GM12864 (cell line): Measurements from ENCODE around the gene TRIAP1.

Experiments
- DNase-seq: peaks from one replicate; pipeline ENCODE4 v3.0.0-alpha.2; 2011; ENCODE audit warnings: low read depth
- H3K4me3 ChIP-seq: 2 replicates; pipeline ENCODE4 v1.5.1; 2011; ENCODE audit warnings: mild to moderate bottlenecking, low read depth, low read length, control low read depth
- TF ChIP-seq, protein P1 (sequence below): IDR thresholded peaks from 2 replicates; pipeline ENCODE4 v1.5.1; 2011; ENCODE audit warnings: low read depth, mild to moderate bottlenecking, moderate library complexity, low read length, control low read depth, inconsistent platforms; ENCODE audit errors: missing control alignments

TRIAP1 gene

DNA sequence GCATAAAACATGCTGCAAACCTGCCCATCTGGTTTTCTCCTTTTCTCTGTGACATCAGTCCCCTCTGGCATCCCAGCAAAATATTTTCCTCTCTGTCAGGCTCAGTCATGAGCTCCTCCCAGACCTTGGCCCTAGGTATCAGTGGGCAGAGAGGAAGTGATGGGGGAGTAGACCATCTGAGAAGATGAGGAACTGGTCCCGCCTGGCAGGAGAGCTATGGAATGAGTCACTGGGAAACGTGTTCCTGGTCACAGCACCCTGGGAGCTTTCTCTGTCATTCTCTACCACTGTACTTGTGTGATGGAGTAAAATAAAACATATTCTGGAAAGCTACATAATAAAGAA, 28.4 kb upstream of the TRIAP1 start:
- TF ChIP-seq, protein P1, sequence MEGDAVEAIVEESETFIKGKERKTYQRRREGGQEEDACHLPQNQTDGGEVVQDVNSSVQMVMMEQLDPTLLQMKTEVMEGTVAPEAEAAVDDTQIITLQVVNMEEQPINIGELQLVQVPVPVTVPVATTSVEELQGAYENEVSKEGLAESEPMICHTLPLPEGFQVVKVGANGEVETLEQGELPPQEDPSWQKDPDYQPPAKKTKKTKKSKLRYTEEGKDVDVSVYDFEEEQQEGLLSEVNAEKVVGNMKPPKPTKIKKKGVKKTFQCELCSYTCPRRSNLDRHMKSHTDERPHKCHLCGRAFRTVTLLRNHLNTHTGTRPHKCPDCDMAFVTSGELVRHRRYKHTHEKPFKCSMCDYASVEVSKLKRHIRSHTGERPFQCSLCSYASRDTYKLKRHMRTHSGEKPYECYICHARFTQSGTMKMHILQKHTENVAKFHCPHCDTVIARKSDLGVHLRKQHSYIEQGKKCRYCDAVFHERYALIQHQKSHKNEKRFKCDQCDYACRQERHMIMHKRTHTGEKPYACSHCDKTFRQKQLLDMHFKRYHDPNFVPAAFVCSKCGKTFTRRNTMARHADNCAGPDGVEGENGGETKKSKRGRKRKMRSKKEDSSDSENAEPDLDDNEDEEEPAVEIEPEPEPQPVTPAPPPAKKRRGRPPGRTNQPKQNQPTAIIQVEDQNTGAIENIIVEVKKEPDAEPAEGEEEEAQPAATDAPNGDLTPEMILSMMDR = no peak
- no peak for DNase-seq
- H3K4me3 ChIP-seq = no peak overlapping the region

DNA sequence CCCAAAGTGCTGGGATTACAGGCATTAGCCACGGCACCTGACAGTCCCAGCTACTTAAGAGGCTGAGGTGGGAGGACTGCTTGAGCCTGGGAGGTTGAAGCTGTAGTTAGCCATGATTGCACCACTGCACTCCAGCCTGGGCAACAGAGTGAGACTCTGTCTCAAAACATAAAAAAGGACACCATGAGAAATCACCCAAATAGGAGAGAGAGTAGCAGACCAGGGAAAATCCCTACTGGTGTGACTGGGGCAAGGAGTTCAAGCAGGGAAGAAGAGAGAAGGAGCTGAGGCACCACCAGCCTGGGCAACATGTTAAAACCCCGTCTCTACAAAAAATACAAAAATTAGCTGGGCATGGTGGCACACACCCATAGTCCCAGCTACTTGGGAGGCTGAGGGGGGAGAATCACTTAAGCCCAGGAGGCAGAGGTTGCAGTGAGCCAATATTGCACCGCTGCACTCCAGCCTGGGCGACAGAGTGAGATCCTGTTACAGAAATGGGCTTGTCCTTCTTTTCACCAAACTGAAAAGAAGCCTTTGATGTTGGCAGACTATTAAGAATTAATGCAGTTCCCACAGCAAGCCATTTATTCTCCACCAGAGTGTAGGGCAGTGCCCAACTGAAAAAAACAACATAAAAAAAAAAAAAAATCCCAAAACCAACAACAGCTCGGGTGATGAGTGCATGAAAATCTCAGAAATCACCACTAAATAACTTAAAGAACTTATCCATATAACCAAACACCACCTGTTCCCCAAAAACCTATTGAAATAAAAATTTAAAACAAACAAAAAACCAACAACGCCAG, 27.8 kb upstream of the TRIAP1 start:
- DNase-seq = no peak
- TF ChIP-seq, protein P1 = no peak

DNA sequence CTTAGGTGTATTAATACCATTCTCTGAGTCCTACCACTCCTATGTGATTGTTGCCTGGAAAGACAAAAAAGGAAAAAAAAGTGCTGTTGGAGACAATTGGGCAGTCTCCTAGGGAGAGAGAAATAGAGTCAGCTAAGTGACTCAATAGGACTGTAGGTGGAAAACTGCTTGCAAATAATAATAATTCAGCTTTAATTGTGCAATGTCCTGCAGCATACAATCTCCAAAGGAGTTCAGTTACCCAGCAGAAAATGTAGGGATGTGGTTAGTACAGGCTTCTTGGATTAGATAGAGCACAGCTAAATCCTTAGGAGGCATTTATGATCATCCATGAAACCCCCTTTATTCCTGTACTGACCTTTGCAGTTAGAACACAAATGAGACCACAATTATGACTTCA, 26.3 kb upstream of the TRIAP1 start:
- no peak overlapping the region for H3K4me3 ChIP-seq
- DNase-seq = no peak
- TF ChIP-seq, protein P1 = no peak

More for the DNA sequence above, 27.8 kb upstream of the TRIAP1 start:
- H3K4me3 ChIP-seq = no peak overlapping the region

DNA sequence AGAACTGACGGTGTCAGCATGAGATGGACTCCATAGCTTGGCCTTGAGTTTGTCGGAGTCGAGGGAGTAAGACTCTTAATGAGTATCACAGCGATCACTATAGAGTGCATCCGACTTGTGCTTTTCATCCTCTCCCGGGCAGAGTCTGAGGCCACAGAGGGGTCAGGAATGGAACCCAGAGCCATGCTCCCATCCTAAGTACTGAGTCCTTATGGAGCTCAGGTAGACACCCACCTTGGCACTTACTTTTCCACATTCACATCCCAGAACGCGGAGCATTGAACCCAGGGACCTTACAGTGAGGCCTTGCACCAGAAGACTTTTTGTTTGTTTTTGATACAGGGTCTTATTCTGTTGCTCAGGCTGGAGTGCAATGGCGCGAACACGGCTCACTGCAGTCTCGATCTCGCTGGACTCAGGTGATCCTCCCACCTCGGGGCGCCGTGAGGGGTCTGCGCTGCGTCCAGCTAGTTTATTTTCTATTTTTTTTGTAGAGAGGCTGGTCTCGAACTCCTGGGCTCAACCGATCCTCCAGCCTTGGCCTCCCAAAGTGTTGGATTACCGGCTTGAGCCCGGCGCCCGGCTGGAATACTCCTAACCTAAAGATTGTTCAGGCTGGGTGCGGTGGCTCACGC, 24.1 kb upstream of the TRIAP1 start:
- TF ChIP-seq, protein P1 = no peak
- no peak for DNase-seq
- peak overlapping the region; percentile 97 for H3K4me3 ChIP-seq

DNA sequence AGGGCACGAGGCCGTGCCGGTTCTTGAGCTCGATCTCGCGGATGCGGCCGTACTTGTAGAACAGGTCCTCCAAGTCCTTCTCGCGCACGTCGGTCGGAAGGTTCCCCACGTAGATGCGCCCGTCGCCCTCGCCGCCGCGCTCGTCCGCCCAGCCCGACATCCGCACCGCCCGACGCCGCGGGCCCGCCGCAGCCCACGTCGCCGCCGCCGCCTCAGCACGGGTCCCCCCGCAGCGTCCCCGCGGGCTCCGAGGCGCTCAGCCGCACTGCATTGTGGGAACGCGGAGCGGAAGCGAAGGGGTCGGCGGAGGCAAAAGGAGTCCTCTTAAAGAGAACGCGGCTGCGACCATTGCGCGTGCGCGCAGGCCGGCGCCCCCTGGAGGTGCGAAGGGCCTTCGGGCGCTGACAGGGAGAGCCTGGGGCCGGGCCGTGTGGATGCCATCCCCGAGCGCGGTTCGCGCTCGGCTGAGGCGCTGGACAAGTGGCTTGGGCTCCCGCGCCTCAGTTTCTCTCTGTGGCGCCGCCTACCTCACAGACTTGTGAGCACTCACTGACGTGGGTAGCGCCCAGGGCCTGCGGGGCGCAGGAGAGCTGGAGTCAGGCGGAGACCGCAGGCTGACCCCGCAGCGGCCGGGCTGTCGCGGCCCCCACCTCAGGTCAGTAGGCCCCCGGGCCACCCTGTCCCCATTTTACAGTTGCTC, 23.4 kb upstream of the TRIAP1 start, which contains the start of gene SRSF9:
TSS of gene SRSF9 (minus strand) at position 299 of the 700 bp plus-strand sequence. CDS start at position 160, 139 bp downstream.
- TF ChIP-seq, protein P1 = peak; percentile 96

DNA sequence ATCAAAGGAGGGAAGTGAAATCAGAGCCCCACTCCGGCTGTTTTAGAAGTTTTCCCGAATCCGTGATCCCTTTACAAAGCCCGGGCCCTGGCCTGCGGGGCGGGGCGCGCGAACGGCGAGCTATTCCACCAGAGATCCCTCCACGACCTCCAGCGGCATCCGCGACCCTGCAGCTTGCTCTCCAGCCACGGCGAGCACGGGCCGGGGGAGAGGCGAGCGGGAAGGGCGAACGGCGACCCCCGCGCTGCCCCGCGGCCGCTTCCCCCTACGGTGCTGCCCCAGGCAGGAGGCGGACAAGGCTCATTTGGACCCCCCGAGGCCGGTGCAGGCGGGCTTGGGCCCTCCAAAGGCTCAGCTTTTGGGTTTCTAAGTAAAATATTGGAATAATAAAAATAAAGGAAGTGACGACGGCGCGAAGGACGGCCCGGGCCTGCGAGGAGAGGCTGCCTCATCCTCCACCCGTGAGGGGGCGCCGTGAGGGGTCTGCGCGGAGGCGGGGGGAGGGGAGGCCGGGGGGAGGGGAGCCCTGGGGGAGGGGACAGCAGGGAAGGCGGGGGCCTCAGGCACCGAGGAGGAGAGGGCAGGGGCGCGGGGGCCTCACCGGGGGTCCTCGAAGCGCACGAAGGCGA, 22.8 kb upstream of the TRIAP1 start:
- DNase-seq = no peak
- H3K4me3 ChIP-seq = peak overlapping the region; percentile 97
- TF ChIP-seq, protein P1 = no peak

More for the DNA sequence above, 23.4 kb upstream of the TRIAP1 start, which contains the start of gene SRSF9:
- peak within 1 kb of the TSS; percentile 97 for H3K4me3 ChIP-seq
- peak; percentile 92 for DNase-seq
